ENCODE measurements around the gene GPR31. TPM values are rescaled to one million over a fixed set of nuclear protein-coding genes. Genes with fewer than 3 reads are reported as not detected.

Gene GPR31
- total and polyA plus RNA-seq, 2 donors (not counting 3 experiments of a cell fraction or from before 2014, with no cell fraction given) = not detected

DNA sequence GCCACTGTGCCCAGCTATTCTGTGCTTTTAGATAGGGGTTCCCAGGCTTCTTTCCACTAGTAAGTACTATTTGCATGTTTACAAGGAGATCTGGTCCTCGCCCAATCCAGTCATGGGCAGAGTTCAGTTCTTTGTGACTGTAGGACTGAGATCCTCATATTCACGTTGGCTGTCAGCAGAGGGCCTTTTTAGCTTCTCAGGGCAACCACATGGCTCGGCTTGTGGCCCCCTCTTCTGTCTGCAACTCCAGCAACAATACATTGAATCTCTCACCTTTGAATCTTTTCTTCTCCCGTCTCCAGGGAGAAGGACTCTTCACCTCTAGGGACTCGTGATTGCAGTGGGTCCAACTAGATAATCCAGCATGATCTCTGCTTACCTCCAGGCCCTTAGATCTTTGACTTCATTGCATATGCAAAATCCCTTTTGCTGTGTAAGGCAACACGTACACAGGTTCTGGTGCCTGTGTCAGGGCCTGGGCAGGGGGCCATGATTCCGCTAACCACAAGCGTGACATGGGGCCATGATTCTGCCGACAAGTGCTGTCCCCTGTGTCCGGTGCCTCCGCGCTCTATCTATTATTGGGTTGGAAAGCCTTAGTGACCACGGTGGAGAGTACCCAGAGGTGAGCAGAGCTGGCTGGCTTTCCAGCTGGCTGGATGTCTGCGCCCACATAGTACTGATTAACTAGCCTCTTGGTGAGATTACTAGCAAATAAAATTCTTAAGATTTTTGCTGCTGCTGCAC, 29.8 kb downstream of the GPR31 start:
- H3K4me1 ChIP-seq (ENCODE audit: control insufficient read depth, extremely low read depth, insufficient read depth, low read length) = no peaks in the 10 kb centered on the region
- no peak overlapping the region for H2AFZ ChIP-seq (ENCODE audit: low read depth, low read length)
- H3K27ac ChIP-seq (ENCODE audit: insufficient read depth, low read depth, low read length) = no peak overlapping the region
- FAIRE-seq = no peak
- H3K9me3 ChIP-seq (replicated peaks; ENCODE audit: control insufficient read depth, insufficient read depth, low read length) = no peaks in the 10 kb centered on the region
- H3K4me2 ChIP-seq (ENCODE audit: insufficient read depth, low read length) = no peak overlapping the region
- no peak for DNase-seq (ENCODE audit: low read depth, low spot score)
- H3K4me3 ChIP-seq (replicated peaks in 1 of 3; ENCODE audit: insufficient read depth in 1 of 3, low read depth in 1 of 3, low read length in 3 of 3) = no peak overlapping the region
- ChIA-PET POLR2A (no interaction called here), CTCF (interaction anchor here (1.2 kb wide), 1 partner anchor 14 kb away, joined by 4 read pairs; no protein-coding TSS in a partner anchor)
- H3K79me2 ChIP-seq (ENCODE audit: control insufficient read depth, insufficient read depth, low read length) = no peaks in the 10 kb centered on the region
- dilution Hi-C loops (cut with MboI; ENCODE audit: extremely low pct_ligation_motif_present, low sequenced_read_pairs) = no loop called here
- TF ChIP-seq JUN (IDR thresholded peaks at IDR 0.05; ENCODE audit: borderline replicate concordance, insufficient read depth, insufficient read length, low read depth) (no peak), GATA2 (IDR thresholded peaks at IDR 0.05; ENCODE audit: insufficient read depth, insufficient read length, low read depth, low read length) (no peak), POLR2A (IDR thresholded peaks at IDR 0.05; ENCODE audit: low read depth, low read length) (no peak)
- no peaks in the 10 kb centered on the region for H3K27me3 ChIP-seq (ENCODE audit: control insufficient read depth in 2 of 2, insufficient read depth in 2 of 2, low read length in 2 of 2)
- H4K20me1 ChIP-seq (replicated peaks; ENCODE audit: control insufficient read depth, extremely low read depth, insufficient read depth, low read length) = no peaks in the 10 kb centered on the region
- no peaks in the 10 kb centered on the region for H3K36me3 ChIP-seq (ENCODE audit: control insufficient read depth in 2 of 2, extremely low read depth in 1 of 2, insufficient read depth in 2 of 2, low read length in 2 of 2)
- H3K9me1 ChIP-seq (replicated peaks; ENCODE audit: control insufficient read depth, extremely low read depth, insufficient read depth, low read length) = no peaks in the 10 kb centered on the region
- intact Hi-C loops (cut with micrococcal nuclease) = no loop called here
- no peak overlapping the region for H3K9ac ChIP-seq (replicated peaks; ENCODE audit: extremely low read depth, insufficient read depth, low read length)
- no TSS peak for BruUV-seq (replicated peaks)

DNA sequence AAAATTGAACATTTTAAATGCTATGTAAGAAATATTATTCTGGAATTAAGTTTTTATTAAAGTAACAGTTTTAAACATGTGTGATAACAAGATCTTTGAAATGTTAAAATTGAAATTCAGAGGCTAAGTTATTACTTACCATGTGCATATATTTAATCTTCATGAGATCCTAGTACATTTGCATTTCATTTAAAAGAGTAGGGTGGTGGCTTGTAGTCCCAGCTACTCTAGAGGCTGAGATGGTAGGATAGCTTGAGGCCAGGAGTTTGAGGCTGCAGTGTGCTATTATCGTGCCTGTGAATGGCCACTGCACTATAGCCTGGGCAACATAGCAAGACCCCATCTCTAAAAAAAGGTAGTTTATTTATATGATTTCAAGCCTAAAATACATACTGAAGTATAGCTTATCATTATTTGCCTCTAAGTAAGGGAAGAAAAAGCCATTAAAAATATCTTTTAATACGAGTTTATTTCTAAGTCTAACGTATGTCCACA, 31.9 kb downstream of the GPR31 start:
- H3K27me3 ChIP-seq (ENCODE audit: control insufficient read depth in 2 of 2, insufficient read depth in 2 of 2, low read length in 2 of 2) = no peaks in the 10 kb centered on the region
- no peak overlapping the region for H2AFZ ChIP-seq (ENCODE audit: low read depth, low read length)
- no peak overlapping the region for H3K4me3 ChIP-seq (replicated peaks in 1 of 3; ENCODE audit: insufficient read depth in 1 of 3, low read depth in 1 of 3, low read length in 3 of 3)
- H3K9ac ChIP-seq (replicated peaks; ENCODE audit: extremely low read depth, insufficient read depth, low read length) = no peak overlapping the region
- dilution Hi-C loops (cut with MboI; ENCODE audit: extremely low pct_ligation_motif_present, low sequenced_read_pairs) = no loop called here
- no peaks in the 10 kb centered on the region for H3K4me1 ChIP-seq (ENCODE audit: control insufficient read depth, extremely low read depth, insufficient read depth, low read length)
- H3K9me3 ChIP-seq (replicated peaks; ENCODE audit: control insufficient read depth, insufficient read depth, low read length) = no peaks in the 10 kb centered on the region
- POLR2A ChIA-PET = no interaction called here
- TF ChIP-seq, protein P1, sequence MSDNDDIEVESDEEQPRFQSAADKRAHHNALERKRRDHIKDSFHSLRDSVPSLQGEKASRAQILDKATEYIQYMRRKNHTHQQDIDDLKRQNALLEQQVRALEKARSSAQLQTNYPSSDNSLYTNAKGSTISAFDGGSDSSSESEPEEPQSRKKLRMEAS (IDR thresholded peaks at IDR 0.05; ENCODE audit: insufficient read depth, insufficient read length) = no peak
- TF ChIP-seq FOS (IDR thresholded peaks at IDR 0.05; ENCODE audit: borderline replicate concordance, insufficient read depth, low read length) (no peak), POLR2AphosphoS5 (IDR thresholded peaks at IDR 0.05; ENCODE audit: insufficient read depth, low read depth, low read length) (no peak), MYC (IDR thresholded peaks at IDR 0.05; ENCODE audit: low read depth, low read length) (no peak), GATA2 (IDR thresholded peaks at IDR 0.05; ENCODE audit: insufficient read depth, insufficient read length, low read depth, low read length) (no peak), JUN (IDR thresholded peaks at IDR 0.05; ENCODE audit: borderline replicate concordance, insufficient read depth, insufficient read length, low read depth) (no peak), POLR2A (IDR thresholded peaks at IDR 0.05; ENCODE audit: low read depth, low read length) (no peak), EZH2 (IDR thresholded peaks at IDR 0.05; ENCODE audit: borderline replicate concordance, low read depth, low read length, severe bottlenecking) (no peak)
- TF ChIP-seq, protein P2, sequence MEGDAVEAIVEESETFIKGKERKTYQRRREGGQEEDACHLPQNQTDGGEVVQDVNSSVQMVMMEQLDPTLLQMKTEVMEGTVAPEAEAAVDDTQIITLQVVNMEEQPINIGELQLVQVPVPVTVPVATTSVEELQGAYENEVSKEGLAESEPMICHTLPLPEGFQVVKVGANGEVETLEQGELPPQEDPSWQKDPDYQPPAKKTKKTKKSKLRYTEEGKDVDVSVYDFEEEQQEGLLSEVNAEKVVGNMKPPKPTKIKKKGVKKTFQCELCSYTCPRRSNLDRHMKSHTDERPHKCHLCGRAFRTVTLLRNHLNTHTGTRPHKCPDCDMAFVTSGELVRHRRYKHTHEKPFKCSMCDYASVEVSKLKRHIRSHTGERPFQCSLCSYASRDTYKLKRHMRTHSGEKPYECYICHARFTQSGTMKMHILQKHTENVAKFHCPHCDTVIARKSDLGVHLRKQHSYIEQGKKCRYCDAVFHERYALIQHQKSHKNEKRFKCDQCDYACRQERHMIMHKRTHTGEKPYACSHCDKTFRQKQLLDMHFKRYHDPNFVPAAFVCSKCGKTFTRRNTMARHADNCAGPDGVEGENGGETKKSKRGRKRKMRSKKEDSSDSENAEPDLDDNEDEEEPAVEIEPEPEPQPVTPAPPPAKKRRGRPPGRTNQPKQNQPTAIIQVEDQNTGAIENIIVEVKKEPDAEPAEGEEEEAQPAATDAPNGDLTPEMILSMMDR (IDR thresholded peaks at IDR 0.05; ENCODE audit: extremely low read depth in 1 of 2, insufficient read depth in 1 of 2, low read depth in 1 of 2, low read length in 2 of 2) = no peak
- DNase-seq (ENCODE audit: low read depth, low spot score) = no peak
- BruUV-seq (replicated peaks) = no TSS peak
- H3K36me3 ChIP-seq (ENCODE audit: control insufficient read depth in 2 of 2, extremely low read depth in 1 of 2, insufficient read depth in 2 of 2, low read length in 2 of 2) = no peaks in the 10 kb centered on the region
- no peaks in the 10 kb centered on the region for H3K9me1 ChIP-seq (replicated peaks; ENCODE audit: control insufficient read depth, extremely low read depth, insufficient read depth, low read length)
- CTCF ChIA-PET = no interaction called here
- H3K79me2 ChIP-seq (ENCODE audit: control insufficient read depth, insufficient read depth, low read length) = no peaks in the 10 kb centered on the region
- no peaks in the 10 kb centered on the region for H4K20me1 ChIP-seq (replicated peaks; ENCODE audit: control insufficient read depth, extremely low read depth, insufficient read depth, low read length)
- no peak overlapping the region for H3K4me2 ChIP-seq (ENCODE audit: insufficient read depth, low read length)
- H3K27ac ChIP-seq (ENCODE audit: insufficient read depth, low read depth, low read length) = no peak overlapping the region
- intact Hi-C loops (cut with micrococcal nuclease) = no loop called here
- FAIRE-seq = no peak
